DOHH2 (cell line): ENCODE results near the gene DHX40.

Experiments
- EZH2phosphoT487 ChIP-seq: fragments of 200-600 bp; sonication (generic); IDR thresholded peaks from 2 replicates; pipeline ENCODE4 v1.6.1; 2017; ENCODE audit warnings: borderline replicate concordance, mild to moderate bottlenecking, antibody characterized with exemption, low read length, moderate library complexity, mixed read lengths
- TF ChIP-seq, protein P1 (sequence below): fragments of 200-600 bp; sonication (generic); IDR thresholded peaks from one replicate; pipeline ENCODE4 v1.5.1; 2014; ENCODE audit warnings: antibody characterized with exemption, mild to moderate bottlenecking, low read depth, low read length; ENCODE audit not compliant: poor library complexity, severe bottlenecking

DNA sequence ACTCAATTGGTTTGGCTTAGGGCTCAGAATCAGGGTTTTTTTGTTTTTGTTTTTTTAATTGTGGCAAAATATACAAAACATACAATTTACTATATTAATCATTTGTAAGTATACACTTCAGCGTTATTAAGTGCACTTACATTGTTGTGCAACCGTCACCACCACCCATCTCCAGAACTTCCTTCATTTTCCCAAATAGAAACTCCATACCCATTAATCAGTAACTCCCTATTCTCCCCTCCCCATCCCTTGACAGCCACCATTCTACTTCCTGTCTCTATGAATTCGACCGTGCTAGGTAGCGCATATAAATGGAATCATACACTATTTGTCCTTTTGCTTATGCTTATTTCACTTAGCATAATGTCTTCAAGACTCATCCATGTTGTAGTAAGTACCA lies 45.2 kb upstream of the DHX40 start:
- TF ChIP-seq, protein P1, sequence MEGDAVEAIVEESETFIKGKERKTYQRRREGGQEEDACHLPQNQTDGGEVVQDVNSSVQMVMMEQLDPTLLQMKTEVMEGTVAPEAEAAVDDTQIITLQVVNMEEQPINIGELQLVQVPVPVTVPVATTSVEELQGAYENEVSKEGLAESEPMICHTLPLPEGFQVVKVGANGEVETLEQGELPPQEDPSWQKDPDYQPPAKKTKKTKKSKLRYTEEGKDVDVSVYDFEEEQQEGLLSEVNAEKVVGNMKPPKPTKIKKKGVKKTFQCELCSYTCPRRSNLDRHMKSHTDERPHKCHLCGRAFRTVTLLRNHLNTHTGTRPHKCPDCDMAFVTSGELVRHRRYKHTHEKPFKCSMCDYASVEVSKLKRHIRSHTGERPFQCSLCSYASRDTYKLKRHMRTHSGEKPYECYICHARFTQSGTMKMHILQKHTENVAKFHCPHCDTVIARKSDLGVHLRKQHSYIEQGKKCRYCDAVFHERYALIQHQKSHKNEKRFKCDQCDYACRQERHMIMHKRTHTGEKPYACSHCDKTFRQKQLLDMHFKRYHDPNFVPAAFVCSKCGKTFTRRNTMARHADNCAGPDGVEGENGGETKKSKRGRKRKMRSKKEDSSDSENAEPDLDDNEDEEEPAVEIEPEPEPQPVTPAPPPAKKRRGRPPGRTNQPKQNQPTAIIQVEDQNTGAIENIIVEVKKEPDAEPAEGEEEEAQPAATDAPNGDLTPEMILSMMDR: no peak
- TF ChIP-seq EZH2phosphoT487: no peak
